Progenitor cell of endocrine pancreas (in vitro differentiated cells): ENCODE data around the gene EIF5B. TPM values are rescaled to one million over a fixed set of nuclear protein-coding genes. Genes with fewer than 3 reads are reported as not detected.
A peak's percentile ranks its signal among the peaks of the same experiment; 100 is the strongest.
"Not testable (repeated sequence)": the region's sequence is repeated elsewhere in the genome, so short reads cannot be mapped to it uniquely, and the experiment has no call there.

Source experiments
- DNase-seq: peaks from one replicate; pipeline ENCODE4 v3.0.0; 2021; ENCODE audit warnings: low spot score; ENCODE audit not compliant: unreplicated experiment
- H3K27ac Mint-ChIP-seq: 2 replicates; pipeline ENCODE4 v1.8.0; 2021; ENCODE audit warnings: mild to moderate bottlenecking, moderate library complexity, mixed read lengths
- H3K27me3 Mint-ChIP-seq: 2 replicates; pipeline ENCODE4 v1.8.0; 2021; ENCODE audit warnings: mixed read lengths
- H3K36me3 Mint-ChIP-seq: 2 replicates; pipeline ENCODE4 v1.8.0; 2022; ENCODE audit warnings: mixed read lengths; ENCODE audit not compliant: insufficient read depth
- H3K4me1 Mint-ChIP-seq: 2 replicates; pipeline ENCODE4 v1.8.0; 2021; ENCODE audit warnings: low read depth, mixed read lengths
- H3K4me3 Mint-ChIP-seq: 2 replicates; pipeline ENCODE4 v1.8.0; 2021; ENCODE audit warnings: low read depth, mild to moderate bottlenecking, moderate library complexity, mixed read lengths
- H3K9me3 Mint-ChIP-seq: 2 replicates; pipeline ENCODE4 v1.8.0; 2021; ENCODE audit warnings: low read depth, mixed read lengths
- CTCF ChIP-seq: fragments of 200-600 bp; sonication (generic); IDR thresholded peaks from one replicate; pipeline ENCODE4 v1.5.0; 2021; ENCODE audit warnings: antibody characterized with exemption, mild to moderate bottlenecking; ENCODE audit not compliant: unreplicated experiment
- total RNA-seq: library from RNA; stranded (reverse); gene quantifications from 2 replicates; pipeline ENCODE4 v1.2.1, GENCODE V29; 2021

EIF5B gene
- total RNA-seq, 1 donor from 2014 or later, result 40.1 TPM

- Mint-ChIP-seq H3K27ac (no peak overlapping the region), H3K4me3 (no peak overlapping the region), H3K36me3 (peaks cover 20% of the 10 kb centered on the region), H3K4me1 (no peaks in the 10 kb centered on the region), H3K27me3 (no peaks in the 10 kb centered on the region), H3K9me3 (no peaks in the 10 kb centered on the region)
- TF ChIP-seq CTCF, result no peak
- DNase-seq, result no peak
Observed at GRCh38 chr2:99317161-99317872, 19.9 kb upstream of the EIF5B start.

- H3K27ac Mint-ChIP-seq, H3K4me3 Mint-ChIP-seq, H3K4me1 Mint-ChIP-seq, H3K9me3 Mint-ChIP-seq, DNase-seq, H3K27me3 Mint-ChIP-seq: not testable (repeated sequence)
- peaks cover 18% of the 10 kb centered on the region for H3K36me3 Mint-ChIP-seq
Observed at GRCh38 chr2:99317873-99318200, 19.4 kb upstream of the EIF5B start.

- H3K4me1 Mint-ChIP-seq, result no peaks in the 10 kb centered on the region
- DNase-seq, result no peak
- H3K36me3 Mint-ChIP-seq, result peaks cover 24% of the 10 kb centered on the region
- no peak for TF ChIP-seq CTCF
- no peaks in the 10 kb centered on the region for H3K9me3 Mint-ChIP-seq
- H3K27ac Mint-ChIP-seq, result no peak overlapping the region
- no peak overlapping the region for H3K4me3 Mint-ChIP-seq
- no peaks in the 10 kb centered on the region for H3K27me3 Mint-ChIP-seq
Observed at GRCh38 chr2:99325384-99325783, 11.8 kb upstream of the EIF5B start.

GRCh38 chr2:99335911-99336803 is 1.0 kb upstream of the EIF5B start, which contains the start of gene TXNDC9:
Gene TXNDC9, minus strand, starts transcription at chr2:99336333. Its CDS starts 3,123 bp downstream, at chr2:99333210.
- TF ChIP-seq CTCF, result no peak
- Mint-ChIP-seq H3K36me3 (peaks cover 3% of the 10 kb centered on the region), H3K27me3 (no peaks in the 10 kb centered on the region), H3K27ac (no peak within 1 kb of the TSS), H3K4me3 (no peak within 1 kb of the TSS), H3K9me3 (no peaks in the 10 kb centered on the region), H3K4me1 (peaks cover 9% of the 10 kb centered on the region)
- DNase-seq, result peak; percentile 97

GRCh38 chr2:99336804-99337112 is 431 bp upstream of the EIF5B start:
- Mint-ChIP-seq H3K4me3 (no peak overlapping the region), H3K27me3 (no peaks in the 10 kb centered on the region), H3K4me1 (peaks cover 11% of the 10 kb centered on the region), H3K36me3 (peaks cover 3% of the 10 kb centered on the region), H3K27ac (no peak overlapping the region), H3K9me3 (no peaks in the 10 kb centered on the region)
- no peak for TF ChIP-seq CTCF
- no peak for DNase-seq
